HEK293T (cell line): ENCODE measurements around the gene GDF10.

Source experiments
- ARNT ChIP-seq: fragments of 450-650 bp; IDR thresholded peaks from 2 replicates; pipeline ENCODE4 v1.6.1; 2017; ENCODE audit warnings: mild to moderate bottlenecking
- BHLHE40 ChIP-seq: fragments of 450-650 bp; IDR thresholded peaks from 2 replicates; pipeline ENCODE4 v1.6.1; 2016; ENCODE audit warnings: mild to moderate bottlenecking, moderate library complexity, borderline replicate concordance
- ELF4 ChIP-seq: fragments of 450-650 bp; IDR thresholded peaks from 2 replicates; pipeline ENCODE4 v1.6.1; 2017; ENCODE audit warnings: antibody characterized with exemption
- FOXA1 ChIP-seq: fragments of 450-650 bp; IDR thresholded peaks from 2 replicates; pipeline ENCODE4 v1.6.1; 2016; ENCODE audit warnings: mild to moderate bottlenecking
- FOXK2 ChIP-seq: fragments of 450-650 bp; IDR thresholded peaks from 2 replicates; pipeline ENCODE4 v1.6.1; 2016; ENCODE audit warnings: mild to moderate bottlenecking
- FOXM1 ChIP-seq: fragments of 450-650 bp; IDR thresholded peaks from 2 replicates; pipeline ENCODE4 v1.6.1; 2017; ENCODE audit warnings: mild to moderate bottlenecking, borderline replicate concordance
- HDGF ChIP-seq: fragments of 450-650 bp; IDR thresholded peaks from 2 replicates; pipeline ENCODE4 v1.6.1; 2017; ENCODE audit warnings: antibody characterized with exemption, borderline replicate concordance
- NFRKB ChIP-seq: fragments of 450-650 bp; IDR thresholded peaks from 2 replicates; pipeline ENCODE4 v1.6.1; 2016; ENCODE audit warnings: mild to moderate bottlenecking, moderate library complexity
- PKNOX1 ChIP-seq: fragments of 450-650 bp; IDR thresholded peaks from 2 replicates; pipeline ENCODE4 v1.6.1; 2016
- SP1 ChIP-seq: fragments of 450-650 bp; IDR thresholded peaks from 2 replicates; pipeline ENCODE4 v1.6.1; 2017
- SUZ12 ChIP-seq: fragments of 450-650 bp; IDR thresholded peaks from 2 replicates; pipeline ENCODE4 v1.6.1; 2016; ENCODE audit warnings: mild to moderate bottlenecking
- TARDBP ChIP-seq: fragments of 450-650 bp; IDR thresholded peaks from 2 replicates; pipeline ENCODE4 v1.6.1; 2016
- ZNF384 ChIP-seq: fragments of 450-650 bp; IDR thresholded peaks from 2 replicates; pipeline ENCODE4 v1.6.1; 2016

DNA sequence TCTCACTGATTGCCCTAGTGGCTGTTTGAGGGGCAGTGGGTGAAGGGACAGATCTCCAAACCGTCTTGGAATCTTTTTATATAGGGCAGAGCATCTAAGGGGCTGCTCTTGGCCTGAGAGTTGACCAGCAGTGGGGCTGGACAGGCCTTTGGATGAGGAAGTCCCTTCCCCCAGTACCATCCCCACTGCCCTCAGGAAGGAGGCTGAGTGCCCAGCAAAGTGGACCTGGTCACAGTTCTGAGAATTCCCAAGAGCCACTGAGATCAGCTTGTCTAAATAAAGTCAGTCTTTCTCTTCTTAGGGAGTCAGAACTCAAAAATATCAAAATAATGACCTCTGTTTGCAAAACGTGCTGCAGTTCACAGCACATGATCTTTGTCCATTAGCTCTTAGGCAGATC is 5.6 kb downstream of the GDF10 start:
- TF ChIP-seq SUZ12 (no peak), BHLHE40 (no peak), SP1 (no peak), ELF4 (no peak), PKNOX1 (no peak), FOXA1 (no peak), TARDBP (no peak), ARNT (no peak), FOXK2 (no peak), FOXM1 (no peak), HDGF (no peak), ZNF384 (no peak), NFRKB (no peak)
